SK-N-SH (cell line): Measurements from ENCODE around the gene PTBP1. TPM values are rescaled to one million over a fixed set of nuclear protein-coding genes. Genes with fewer than 3 reads are reported as not detected.
A peak's percentile ranks its signal among the peaks of the same experiment; 100 is the strongest.

ENCODE experiments used
- CTCF ChIA-PET: fragments of 300-600, 350-600 bp; formaldehyde crosslinking; extraction: SDS; loops from one replicate; lab custom pipeline; 2021; lab: Yijun Ruan, JAX
- POLR2A ChIA-PET: fragments of 350-600 bp; sonication (Branson Sonifier 250); formaldehyde crosslinking; extraction: SDS; loops from one replicate; lab custom pipeline; 2020; ENCODE audit warnings: antibody characterized with exemption, inconsistent platforms; lab: Yijun Ruan, JAX
- DNase-seq: peaks from one replicate; pipeline ENCODE4 v3.0.0; 2012
- H2AFZ ChIP-seq: fragments of 200-600 bp; sonication (generic); 2 replicates; pipeline ENCODE4 v1.8.1; 2016; ENCODE audit warnings: antibody characterized with exemption, mild to moderate bottlenecking, low read depth
- H3F3A ChIP-seq: fragments of 200-600 bp; sonication (generic); replicated peaks from 2 replicates; pipeline ENCODE3; 2016; ENCODE audit warnings: antibody characterized with exemption, mild to moderate bottlenecking; ENCODE audit not compliant: insufficient read depth
- H3K27ac ChIP-seq, 2 experiments: fragments of 200-500 bp in 1 of 2; fragments of 200-600 bp in 1 of 2; sonication (Bioruptor generic) in 1 of 2; sonication (generic), shearing (Covaris generic) in 1 of 2; 2 replicates each; pipeline versions ENCODE4 v1.5.1 to v1.6.1; 2014 to 2016; ENCODE audit warnings: low read depth in 2 of 2, inconsistent platforms in 1 of 2, low read length in 1 of 2, mild to moderate bottlenecking in 1 of 2, mixed read lengths in 1 of 2
- H3K27me3 ChIP-seq: fragments of 200-600 bp; sonication (generic), shearing (Covaris generic); 2 replicates; pipeline ENCODE4 v1.6.1; 2016; ENCODE audit warnings: mixed run types; ENCODE audit not compliant: insufficient read depth
- H3K36me3 ChIP-seq, 2 experiments: fragments of 200-500 bp in 1 of 2; fragments of 200-600 bp in 1 of 2; sonication (Bioruptor generic) in 1 of 2; sonication (generic) in 1 of 2; replicated peaks in 1 of 2; 2 replicates each; pipeline versions ENCODE3 to v1.5.1; 2014 to 2016; ENCODE audit warnings: low read length in 1 of 2, mild to moderate bottlenecking in 1 of 2; ENCODE audit not compliant: insufficient read depth in 2 of 2, control insufficient read depth in 1 of 2
- H3K4me1 ChIP-seq, 2 experiments: fragments of 200-500 bp in 1 of 2; fragments of 200-600 bp in 1 of 2; sonication (Bioruptor generic) in 1 of 2; sonication (generic), shearing (Covaris generic) in 1 of 2; 2 replicates each; pipeline versions ENCODE4 v1.5.1 to v1.6.1; 2014 to 2016; ENCODE audit warnings: low read depth in 1 of 2, low read length in 1 of 2, mixed run types in 1 of 2; ENCODE audit not compliant: insufficient read depth in 2 of 2, control insufficient read depth in 1 of 2
- H3K4me2 ChIP-seq: fragments of 200-600 bp; sonication (generic), shearing (Covaris generic); 2 replicates; pipeline ENCODE4 v1.6.1; 2017; ENCODE audit warnings: mixed run types
- H3K4me3 ChIP-seq, 2 experiments: fragments of 200-500 bp in 1 of 2; fragments of 200-600 bp in 1 of 2; sonication (Bioruptor generic) in 1 of 2; sonication (generic), shearing (Covaris generic) in 1 of 2; 2 replicates each; pipeline versions ENCODE4 v1.5.1 to v1.8.1; 2014 to 2016; ENCODE audit warnings: low read depth in 2 of 2, inconsistent platforms in 1 of 2, low read length in 1 of 2, mild to moderate bottlenecking in 1 of 2, mixed read lengths in 1 of 2, moderate library complexity in 1 of 2
- H3K79me2 ChIP-seq: fragments of 200-600 bp; sonication (generic); 2 replicates; pipeline ENCODE4 v1.8.1; 2017; ENCODE audit warnings: mild to moderate bottlenecking; ENCODE audit not compliant: insufficient read depth
- H3K9ac ChIP-seq: fragments of 200-600 bp; sonication (generic); 2 replicates; pipeline ENCODE4 v1.6.1; 2017; ENCODE audit warnings: mixed run types
- H3K9me2 ChIP-seq: fragments of 200-600 bp; sonication (generic); 2 replicates; pipeline ENCODE4 v1.6.1; 2017; ENCODE audit warnings: mixed run types
- H3K9me3 ChIP-seq: fragments of 200-600 bp; sonication (generic); 2 replicates; pipeline ENCODE4 v1.6.1; 2017; ENCODE audit warnings: mixed run types, mild to moderate bottlenecking, moderate library complexity
- H4K20me1 ChIP-seq: fragments of 200-600 bp; sonication (generic); 2 replicates; pipeline ENCODE4 v1.6.1; 2017; ENCODE audit warnings: mild to moderate bottlenecking, mixed run types; ENCODE audit not compliant: insufficient read depth
- EP300 ChIP-seq, 2 experiments: IDR thresholded peaks; 2 replicates each; pipeline versions ENCODE4 v1.4.0 to v1.6.1; 2012; ENCODE audit warnings: borderline replicate concordance in 1 of 2, low read depth in 1 of 2, low read length in 1 of 2
- FOSL2 ChIP-seq: IDR thresholded peaks from 2 replicates; pipeline ENCODE4 v1.4.0; 2012; ENCODE audit warnings: low read depth, mild to moderate bottlenecking, moderate library complexity, borderline replicate concordance
- FOXM1 ChIP-seq: IDR thresholded peaks from 2 replicates; pipeline ENCODE4 v1.4.0; 2012; ENCODE audit warnings: low read depth, mild to moderate bottlenecking
- MXI1 ChIP-seq: IDR thresholded peaks from 2 replicates; pipeline ENCODE4 v1.6.1; 2012; ENCODE audit warnings: mild to moderate bottlenecking, low read depth, low read length, improper control_type of control experiment
- PBX3 ChIP-seq: IDR thresholded peaks from 2 replicates; pipeline ENCODE4; 2012
- RAD21 ChIP-seq: IDR thresholded peaks from 2 replicates; pipeline ENCODE4 v1.6.1; 2012; ENCODE audit warnings: mild to moderate bottlenecking, low read length
- SMC3 ChIP-seq: IDR thresholded peaks from 2 replicates; pipeline ENCODE4 v1.6.1; 2012; ENCODE audit warnings: low read depth, low read length, improper control_type of control experiment
- TAF1 ChIP-seq: IDR thresholded peaks from 2 replicates; pipeline ENCODE4 v1.6.1; 2012; ENCODE audit warnings: low read depth, mild to moderate bottlenecking, low read length, moderate library complexity, borderline replicate concordance
- WGBS: methylation state at CpG from one replicate; pipeline ENCODE4 v1.1.6; 2017; ENCODE audit warnings: low lambda C conversion rate; 5-methylcytosine and 5-hydroxymethylcytosine counted together
- polyA plus RNA-seq, 3 experiments: library from polyadenylated mRNA; depleted of rRNA; stranded (reverse); fragments of >200 nt; gene quantifications; 2 replicates each; pipeline ENCODE4 v1.2.3, GENCODE V29; 2012
- TF ChIP-seq, protein P1 (sequence below): fragments of 200-600 bp; sonication (generic); IDR thresholded peaks from 2 replicates; pipeline ENCODE4 v1.6.1; 2017; ENCODE audit warnings: antibody characterized with exemption, mild to moderate bottlenecking, moderate library complexity
- TF ChIP-seq, protein P2 (sequence below): IDR thresholded peaks from 2 replicates; pipeline ENCODE4 v1.4.0; 2012; ENCODE audit warnings: low read depth, borderline replicate concordance
- TF ChIP-seq, protein P3 (sequence below): fragments of 150-350 bp; IDR thresholded peaks from 2 replicates; pipeline ENCODE4 v1.6.1; 2016; ENCODE audit warnings: mild to moderate bottlenecking, low read depth, low read length

Gene PTBP1
- polyA plus RNA-seq, 1 of the 3 experiments (the other 2 are of a cell fraction), result 243 TPM

DNA sequence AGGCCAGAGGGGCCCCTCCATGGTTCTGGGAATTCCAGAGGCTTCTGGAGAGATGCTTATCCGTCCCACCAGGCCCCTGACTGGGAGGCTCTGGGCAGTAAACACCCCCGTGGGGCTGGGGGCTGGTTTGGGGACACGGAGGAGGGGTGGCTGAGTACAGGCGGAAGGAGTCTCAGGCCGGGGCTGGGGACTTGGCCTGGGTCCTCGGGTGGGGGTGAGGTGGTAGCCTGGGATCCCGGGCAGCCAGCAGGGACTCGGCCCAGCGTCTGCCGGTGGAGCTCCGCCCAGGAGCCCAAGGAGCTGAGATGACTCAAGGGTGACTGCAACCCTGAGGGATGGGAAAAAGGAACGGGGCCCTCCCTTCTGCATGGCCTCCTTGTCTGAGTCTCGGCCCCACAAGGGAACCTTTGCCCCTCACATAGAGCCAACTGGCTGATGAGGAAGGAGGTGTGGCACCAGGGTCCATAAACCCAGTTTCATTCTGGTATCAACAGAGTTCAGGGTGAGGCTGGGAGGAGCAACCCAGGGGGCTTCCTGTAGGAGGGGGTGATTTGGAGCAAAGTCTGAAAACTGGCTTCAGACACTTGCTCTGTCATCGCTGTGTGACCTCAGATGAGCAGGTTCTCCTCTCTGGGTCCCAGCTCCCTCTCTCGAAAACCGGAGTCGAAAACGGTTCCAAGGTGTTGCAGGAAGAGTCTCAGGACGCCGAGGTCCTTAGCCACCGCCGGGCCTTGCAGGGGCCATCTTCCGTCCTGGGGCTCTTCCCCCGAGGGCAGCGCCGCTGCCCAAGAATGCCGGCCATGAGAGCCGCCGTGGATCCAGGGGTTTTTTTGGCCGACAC is 45.5 kb upstream of the PTBP1 start:
- WGBS, result 41% methylated on average over 14 of the region's 30 CpGs
- Histone ChIP-seq H3K9me2 (no peaks in the 10 kb centered on the region), H2AFZ (peak overlapping the region; percentile 88; the same call in 1 of the 2 replicates), H3K4me1 (no peaks in the 10 kb centered on the region), H3K79me2 (no peaks in the 10 kb centered on the region), H3K9ac (peak overlapping the region; percentile 60; the same call in 1 of the 2 replicates), H3K4me2 (peak overlapping the region; percentile 40), H4K20me1 (no peaks in the 10 kb centered on the region), H3K27ac (peak overlapping the region in 1 of 2 experiments; percentile 59; a peak in 2 of 4 replicates), H3K27me3 (no peaks in the 10 kb centered on the region), H3F3A (peaks cover 2% of the 10 kb centered on the region), H3K4me3 (no peak overlapping the region), H3K9me3 (no peaks in the 10 kb centered on the region)
- CTCF ChIA-PET, result no interaction called here
- POLR2A ChIA-PET, result no interaction called here
- DNase-seq, result peak; percentile 59
- TF ChIP-seq FOSL2 (peak; percentile 58; the same call in 1 of the 2 replicates), TAF1 (0 out of 2 replicates have a peak, but pooled peaks have one; percentile 29), EP300 (IDR thresholded peaks at IDR 0.05; ENCODE audit: borderline replicate concordance in 1 of 2, low read depth in 1 of 2, low read length in 1 of 2) (no peak)
- TF ChIP-seq, all 33 proteins: peak for 2
- no peaks in the 10 kb centered on the region for H3K36me3 ChIP-seq

- peaks cover 2% of the 10 kb centered on the region for H3F3A ChIP-seq
- no peaks in the 10 kb centered on the region for H3K4me1 ChIP-seq
- no peaks in the 10 kb centered on the region for H3K36me3 ChIP-seq
- no peak overlapping the region for H3K9ac ChIP-seq
- no peak overlapping the region for H3K4me3 ChIP-seq
- no peak overlapping the region for H2AFZ ChIP-seq
- no peaks in the 10 kb centered on the region for H3K9me2 ChIP-seq
- no peak overlapping the region for H3K4me2 ChIP-seq
- no peaks in the 10 kb centered on the region for H4K20me1 ChIP-seq
- ChIA-PET CTCF (interaction anchor here (0.6 to 1.5 kb wide), 5 partner anchors 17 to 104 kb away, joined by 3 to 5 read pairs (median 3); partner anchors contain the start of genes FSTL3 and PALM), POLR2A (no interaction called here)
- H3K27me3 ChIP-seq, result no peaks in the 10 kb centered on the region
- H3K9me3 ChIP-seq, result no peaks in the 10 kb centered on the region
- no peak overlapping the region for H3K27ac ChIP-seq
- no peak for TF ChIP-seq FOXM1
- no peak for TF ChIP-seq MXI1
- 70% methylated on average over 24 of the region's 39 CpGs for WGBS
- H3K79me2 ChIP-seq, result no peaks in the 10 kb centered on the region
- no peak for DNase-seq
These were observed 44.4 kb upstream of the PTBP1 start for GRCh38 chr19:752652-753517.

GRCh38 chr19:754530-754929 is 42.7 kb upstream of the PTBP1 start:
- Histone ChIP-seq H3F3A (peaks cover 2% of the 10 kb centered on the region), H3K4me1 (no peaks in the 10 kb centered on the region)
- CTCF ChIA-PET, result interaction anchor here (1.5 to 1.6 kb wide), 2 partner anchors 15 kb away, joined by 5 to 7 read pairs; no protein-coding TSS in a partner anchor
- TF ChIP-seq, protein P1, sequence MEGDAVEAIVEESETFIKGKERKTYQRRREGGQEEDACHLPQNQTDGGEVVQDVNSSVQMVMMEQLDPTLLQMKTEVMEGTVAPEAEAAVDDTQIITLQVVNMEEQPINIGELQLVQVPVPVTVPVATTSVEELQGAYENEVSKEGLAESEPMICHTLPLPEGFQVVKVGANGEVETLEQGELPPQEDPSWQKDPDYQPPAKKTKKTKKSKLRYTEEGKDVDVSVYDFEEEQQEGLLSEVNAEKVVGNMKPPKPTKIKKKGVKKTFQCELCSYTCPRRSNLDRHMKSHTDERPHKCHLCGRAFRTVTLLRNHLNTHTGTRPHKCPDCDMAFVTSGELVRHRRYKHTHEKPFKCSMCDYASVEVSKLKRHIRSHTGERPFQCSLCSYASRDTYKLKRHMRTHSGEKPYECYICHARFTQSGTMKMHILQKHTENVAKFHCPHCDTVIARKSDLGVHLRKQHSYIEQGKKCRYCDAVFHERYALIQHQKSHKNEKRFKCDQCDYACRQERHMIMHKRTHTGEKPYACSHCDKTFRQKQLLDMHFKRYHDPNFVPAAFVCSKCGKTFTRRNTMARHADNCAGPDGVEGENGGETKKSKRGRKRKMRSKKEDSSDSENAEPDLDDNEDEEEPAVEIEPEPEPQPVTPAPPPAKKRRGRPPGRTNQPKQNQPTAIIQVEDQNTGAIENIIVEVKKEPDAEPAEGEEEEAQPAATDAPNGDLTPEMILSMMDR, result no peak
- TF ChIP-seq RAD21, result no peak
- TF ChIP-seq SMC3, result no peak
- TF ChIP-seq TAF1, result no peak
- TF ChIP-seq EP300 (IDR thresholded peaks at IDR 0.05; ENCODE audit: borderline replicate concordance in 1 of 2, low read depth in 1 of 2, low read length in 1 of 2), result no peak
- TF ChIP-seq, protein P2, sequence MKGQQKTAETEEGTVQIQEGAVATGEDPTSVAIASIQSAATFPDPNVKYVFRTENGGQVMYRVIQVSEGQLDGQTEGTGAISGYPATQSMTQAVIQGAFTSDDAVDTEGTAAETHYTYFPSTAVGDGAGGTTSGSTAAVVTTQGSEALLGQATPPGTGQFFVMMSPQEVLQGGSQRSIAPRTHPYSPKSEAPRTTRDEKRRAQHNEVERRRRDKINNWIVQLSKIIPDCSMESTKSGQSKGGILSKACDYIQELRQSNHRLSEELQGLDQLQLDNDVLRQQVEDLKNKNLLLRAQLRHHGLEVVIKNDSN, result no peak
- TF ChIP-seq, protein P3, sequence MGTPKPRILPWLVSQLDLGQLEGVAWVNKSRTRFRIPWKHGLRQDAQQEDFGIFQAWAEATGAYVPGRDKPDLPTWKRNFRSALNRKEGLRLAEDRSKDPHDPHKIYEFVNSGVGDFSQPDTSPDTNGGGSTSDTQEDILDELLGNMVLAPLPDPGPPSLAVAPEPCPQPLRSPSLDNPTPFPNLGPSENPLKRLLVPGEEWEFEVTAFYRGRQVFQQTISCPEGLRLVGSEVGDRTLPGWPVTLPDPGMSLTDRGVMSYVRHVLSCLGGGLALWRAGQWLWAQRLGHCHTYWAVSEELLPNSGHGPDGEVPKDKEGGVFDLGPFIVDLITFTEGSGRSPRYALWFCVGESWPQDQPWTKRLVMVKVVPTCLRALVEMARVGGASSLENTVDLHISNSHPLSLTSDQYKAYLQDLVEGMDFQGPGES, result no peak
- TF ChIP-seq PBX3, result no peak
- TF ChIP-seq, all 33 proteins: peak for 0
- 86% methylated on average over 9 of the region's 9 CpGs for WGBS
- no peaks in the 10 kb centered on the region for H3K9me2 ChIP-seq
- no peaks in the 10 kb centered on the region for H3K79me2 ChIP-seq
- POLR2A ChIA-PET, result no interaction called here
- no peaks in the 10 kb centered on the region for H4K20me1 ChIP-seq
- H3K36me3 ChIP-seq, result no peaks in the 10 kb centered on the region
- no peak overlapping the region for H3K4me3 ChIP-seq
- H3K9ac ChIP-seq, result no peak overlapping the region
- no peaks in the 10 kb centered on the region for H3K9me3 ChIP-seq
- no peak for DNase-seq
- H2AFZ ChIP-seq, result no peak overlapping the region
- no peak overlapping the region for H3K4me2 ChIP-seq
- H3K27me3 ChIP-seq, result no peaks in the 10 kb centered on the region
- no peak overlapping the region for H3K27ac ChIP-seq
